GM18526 (cell line): ENCODE measurements around the gene ECSCR.
A peak's percentile ranks its signal among the peaks of the same experiment; 100 is the strongest.

Source experiments
- POLR2A ChIP-seq: IDR thresholded peaks from 3 replicates; pipeline ENCODE4 v1.6.1; 2011; ENCODE audit not compliant: insufficient read length; ENCODE audit errors: extremely low read depth

ECSCR gene

GRCh38 chr5:139453683-139454567 lies 8.6 kb downstream of the ECSCR start:
- TF ChIP-seq POLR2A = no peak

- TF ChIP-seq POLR2A = no peak
Observed at GRCh38 chr5:139451878-139452660, 10.5 kb downstream of the ECSCR start.

GRCh38 chr5:139451176-139451575 lies 11.4 kb downstream of the ECSCR start:
- TF ChIP-seq POLR2A = no peak

- no peak for TF ChIP-seq POLR2A
Observed at GRCh38 chr5:139446956-139447779, 15.4 kb downstream of the ECSCR start.

- TF ChIP-seq POLR2A = no peak
Observed at GRCh38 chr5:139445325-139446170, 17.0 kb downstream of the ECSCR start.

- no peak for TF ChIP-seq POLR2A
Observed at GRCh38 chr5:139443831-139444453, 18.6 kb downstream of the ECSCR start.

GRCh38 chr5:139439013-139439903 lies 23.3 kb downstream of the ECSCR start, which contains the start of gene DNAJC18:
Gene DNAJC18, minus strand, starts transcription at chr5:139439525. Its CDS starts 80 bp downstream, at chr5:139439445.
- peak; percentile 43 for TF ChIP-seq POLR2A

- TF ChIP-seq POLR2A = no peak
Observed at GRCh38 chr5:139438707-139439012, 23.9 kb downstream of the ECSCR start.

GRCh38 chr5:139435676-139436075 lies 26.9 kb downstream of the ECSCR start:
- no peak for TF ChIP-seq POLR2A

GRCh38 chr5:139431706-139432105 lies 30.8 kb downstream of the ECSCR start:
- TF ChIP-seq POLR2A = no peak

- TF ChIP-seq POLR2A = no peak
Observed at GRCh38 chr5:139430015-139430414, 32.5 kb downstream of the ECSCR start.

GRCh38 chr5:139426203-139426885 lies 36.2 kb downstream of the ECSCR start:
- no peak for TF ChIP-seq POLR2A
